ENCODE data around the gene IDUA. TPM values are rescaled to one million over a fixed set of nuclear protein-coding genes. Genes with fewer than 3 reads are reported as not detected.
A peak's percentile ranks its signal among the peaks of the same experiment; 100 is the strongest.

The IDUA gene
- total and polyA plus RNA-seq, 2 of the 4 experiments (the other 2 are of a cell fraction), result 0.72 to 12.5 TPM

GRCh38 chr4:1031956-1032795 lies 45.3 kb downstream of the IDUA start:
- no peak overlapping the region for H2AK9ac ChIP-seq (replicated peaks; ENCODE audit: low read depth, low read length, poor library complexity)
- no peak overlapping the region for H4K8ac ChIP-seq (ENCODE audit: low read depth in 2 of 2, low read length in 2 of 2)
- H3K9me1 ChIP-seq (ENCODE audit: insufficient read depth, low read length), result peaks cover 4% of the 10 kb centered on the region; the same call in 1 of the 2 replicates
- no peak overlapping the region for H3K14ac ChIP-seq (replicated peaks; ENCODE audit: low read depth, low read length)
- no peak overlapping the region for H3K4me2 ChIP-seq (ENCODE audit: low read depth, low read length)
- no peak overlapping the region for H4K5ac ChIP-seq (ENCODE audit: low read depth, low read length)
- BruUV-seq (replicated peaks), result no TSS peak
- H4K91ac ChIP-seq (ENCODE audit: insufficient read depth, low read depth, low read length), result no peak overlapping the region
- no peak overlapping the region for H3K9ac ChIP-seq (ENCODE audit: low read depth, low read length)
- no peaks in the 10 kb centered on the region for H3K9me3 ChIP-seq (ENCODE audit: control insufficient read depth, insufficient read depth, low read length)
- ATAC-seq (ENCODE audit: low read depth) (no peak), DNase-seq (no peak)
- no peak overlapping the region for H3K27ac ChIP-seq (ENCODE audit: insufficient read depth, low read length)
- H4K20me1 ChIP-seq (ENCODE audit: insufficient read depth, low read length), result no peaks in the 10 kb centered on the region
- no peak overlapping the region for H3K4ac ChIP-seq (ENCODE audit: low read depth, low read length)
- no peak overlapping the region for H2BK20ac ChIP-seq (ENCODE audit: low read depth, low read length)
- no peaks in the 10 kb centered on the region for H3K36me3 ChIP-seq (ENCODE audit: control insufficient read depth, insufficient read depth, low read length)
- H2AK5ac ChIP-seq (ENCODE audit: low read depth, low read length), result 0 out of 2 replicates have a peak overlapping the region, but pooled peaks have one; percentile 28
- peaks cover 11% of the 10 kb centered on the region for H3K4me1 ChIP-seq (ENCODE audit: control insufficient read depth, insufficient read depth, low read length)
- WGBS, 2 experiments (ENCODE audit: extremely low coverage in 2 of 2, insufficient read length in 1 of 2), result 68% methylated on average over 18 of the region's 37 CpGs; no CpG with 5 or more reads in 1 of the 2 experiments
- H3K23ac ChIP-seq (ENCODE audit: low read depth, low read length), result no peak overlapping the region
- H2AFZ ChIP-seq (replicated peaks; ENCODE audit: low read length, poor library complexity), result no peak overlapping the region
- ChIA-PET CTCF (no interaction called here), POLR2A (ENCODE audit: unreplicated experiment) (no interaction called here)
- H2BK120ac ChIP-seq (ENCODE audit: low read depth, low read length), result no peak overlapping the region
- TF ChIP-seq MXI1 (IDR thresholded peaks at IDR 0.05; ENCODE audit: borderline replicate concordance, low read depth, low read length), result no peak
- TF ChIP-seq CEBPB (IDR thresholded peaks at IDR 0.05; ENCODE audit: low read depth, low read length), result no peak
- no peak for TF ChIP-seq SMC3 (IDR thresholded peaks at IDR 0.05; ENCODE audit: low read depth, low read length)
- TF ChIP-seq NFE2L2 (IDR thresholded peaks at IDR 0.05; ENCODE audit: low read depth, low read length), result no peak
- no peak for TF ChIP-seq RFX5 (IDR thresholded peaks at IDR 0.05; ENCODE audit: low read depth, low read length)
- 0 out of 2 replicates have a peak, but pooled peaks have one; percentile 3 for TF ChIP-seq CTCF (conservative IDR thresholded peaks at IDR 0.05; ENCODE audit: low read depth, low read length)
- H3K27me3 ChIP-seq (ENCODE audit: control insufficient read depth, insufficient read depth, low read length), result no peaks in the 10 kb centered on the region
- no peaks in the 10 kb centered on the region for H3K79me1 ChIP-seq (ENCODE audit: low read depth in 1 of 2, low read length in 2 of 2)
- dilution Hi-C loops (cut with HindIII; ENCODE audit: low sequenced_read_pairs, unreplicated experiment) (no loop called here), intact Hi-C loops (cut with micrococcal nuclease) (no loop called here), in situ Hi-C loops (cut with MboI; ENCODE audit: low sequenced_read_pairs) (no loop called here)
- no peak overlapping the region for H3K56ac ChIP-seq (ENCODE audit: extremely low read depth, insufficient read depth, low read length)
- H3K4me3 ChIP-seq (ENCODE audit: insufficient read depth, low read depth, low read length), result no peak overlapping the region
- H2BK15ac ChIP-seq (ENCODE audit: low read depth, low read length), result no peak overlapping the region
- no peak overlapping the region for H3K18ac ChIP-seq (ENCODE audit: low read depth, low read length)
- H2BK5ac ChIP-seq (ENCODE audit: low read depth, low read length, poor library complexity, severe bottlenecking), result no peak overlapping the region
